SK-N-SH treated with all-trans-retinoic acid at 6 μM for 48 hours (cell line): Measurements from ENCODE around the gene PRR29.

Experiments
- ATAC-seq: fragments of 200-7000 bp; cut with Tn5 transposase; 3 replicates; pipeline ENCODE4 v1.9.1; 2020; ENCODE audit warnings: mild to moderate bottlenecking, moderate library complexity
- BACH2 ChIP-seq: fragments of 250-450 bp; sonication (Bioruptor Pico); IDR thresholded peaks from 2 replicates; pipeline ENCODE4 v1.9.0; 2021; ENCODE audit warnings: mild to moderate bottlenecking, borderline replicate concordance
- CREB5 ChIP-seq: fragments of 250-450 bp; sonication (Bioruptor Pico); IDR thresholded peaks from 2 replicates; pipeline ENCODE4 v1.5.1; 2020; ENCODE audit warnings: low read depth, mild to moderate bottlenecking, moderate library complexity
- GLIS3 ChIP-seq: fragments of 250-450 bp; sonication (Bioruptor Pico); IDR thresholded peaks from 2 replicates; pipeline ENCODE4 v1.5.0; 2020; ENCODE audit warnings: mild to moderate bottlenecking, moderate library complexity
- ISL1 ChIP-seq: fragments of 250-450 bp; sonication (Bioruptor Pico); IDR thresholded peaks from 2 replicates; pipeline ENCODE4 v2.1.2; 2022; ENCODE audit warnings: mild to moderate bottlenecking, moderate library complexity
- PPARA ChIP-seq: fragments of 250-450 bp; sonication (Bioruptor Pico); IDR thresholded peaks from 2 replicates; pipeline ENCODE4 v1.5.0; 2020; ENCODE audit warnings: mild to moderate bottlenecking, borderline replicate concordance
- RARB ChIP-seq: fragments of 250-450 bp; sonication (Bioruptor Pico); IDR thresholded peaks from 2 replicates; pipeline ENCODE4 v1.8.0; 2021; ENCODE audit warnings: mild to moderate bottlenecking, moderate library complexity
- SNAI2 ChIP-seq: fragments of 250-450 bp; sonication (Bioruptor Pico); IDR thresholded peaks from 2 replicates; pipeline ENCODE4 v1.5.0; 2020; ENCODE audit warnings: mild to moderate bottlenecking, moderate library complexity
- TCF4 ChIP-seq: fragments of 250-450 bp; sonication (Bioruptor Pico); IDR thresholded peaks from 2 replicates; pipeline ENCODE4 v1.8.0; 2021; ENCODE audit warnings: mild to moderate bottlenecking, moderate library complexity, borderline replicate concordance
- TOX ChIP-seq: fragments of 250-450 bp; sonication (Bioruptor Pico); IDR thresholded peaks from 2 replicates; pipeline ENCODE4 v1.8.0; 2021; ENCODE audit warnings: mild to moderate bottlenecking, moderate library complexity, borderline replicate concordance
- TSHZ2 ChIP-seq: fragments of 250-450 bp; sonication (Bioruptor Pico); IDR thresholded peaks from 2 replicates; pipeline ENCODE4 v1.5.0; 2020; ENCODE audit warnings: mild to moderate bottlenecking, moderate library complexity
- ZC3H10 ChIP-seq: fragments of 250-450 bp; sonication (Bioruptor Pico); IDR thresholded peaks from 2 replicates; pipeline ENCODE4 v1.5.1; 2021; ENCODE audit warnings: mild to moderate bottlenecking, moderate library complexity
- ZFP3 ChIP-seq: fragments of 250-450 bp; sonication (Bioruptor Pico); IDR thresholded peaks from 2 replicates; pipeline ENCODE4 v1.5.0; 2020; ENCODE audit warnings: mild to moderate bottlenecking, moderate library complexity
- ZFP30 ChIP-seq: fragments of 450-650 bp; formaldehyde crosslinking; IDR thresholded peaks from 2 replicates; pipeline ENCODE4 v1.5.0; 2022; ENCODE audit warnings: mild to moderate bottlenecking, moderate library complexity
- ZNF565 ChIP-seq: fragments of 450-650 bp; formaldehyde crosslinking; conservative IDR thresholded peaks from 2 replicates; pipeline ENCODE4 v1.5.0; 2020; ENCODE audit warnings: low read depth, mild to moderate bottlenecking, moderate library complexity
- ZNF70 ChIP-seq: fragments of 450-650 bp; formaldehyde crosslinking; IDR thresholded peaks from 2 replicates; pipeline ENCODE4 v1.5.0; 2020; ENCODE audit warnings: mild to moderate bottlenecking, moderate library complexity
- TF ChIP-seq, protein P1 (sequence below): fragments of 250-450 bp; sonication (Bioruptor Pico); IDR thresholded peaks from 2 replicates; pipeline ENCODE4 v1.5.1; 2021; ENCODE audit warnings: mild to moderate bottlenecking, moderate library complexity

Gene PRR29

DNA sequence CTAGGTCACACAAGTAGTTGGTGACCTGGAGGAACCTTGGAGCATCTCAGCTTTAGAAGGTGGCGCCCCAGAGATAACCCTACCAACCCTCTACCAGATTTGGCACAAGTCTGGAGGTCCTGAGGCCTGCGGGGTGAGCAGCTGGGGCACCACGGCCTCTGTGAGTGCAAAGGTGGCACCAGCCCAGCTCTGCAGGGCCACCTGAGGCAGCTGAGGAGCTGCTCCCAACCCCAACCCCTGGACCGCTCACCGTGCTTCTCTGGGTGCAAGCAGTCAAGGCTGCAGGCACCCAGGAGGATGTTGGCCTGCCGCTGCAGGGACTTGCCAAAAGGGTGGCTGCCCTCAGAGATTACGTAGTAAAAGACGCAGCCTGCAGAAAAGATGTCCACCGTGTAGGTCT, 50.7 kb downstream of the PRR29 start (continued):
- TF ChIP-seq ZNF565 (CRISPR knock-in tag) (no peak), TCF4 (CRISPR knock-in tag) (no peak), TOX (CRISPR knock-in tag) (no peak)
- TF ChIP-seq, all 23 proteins: peak for 0

DNA sequence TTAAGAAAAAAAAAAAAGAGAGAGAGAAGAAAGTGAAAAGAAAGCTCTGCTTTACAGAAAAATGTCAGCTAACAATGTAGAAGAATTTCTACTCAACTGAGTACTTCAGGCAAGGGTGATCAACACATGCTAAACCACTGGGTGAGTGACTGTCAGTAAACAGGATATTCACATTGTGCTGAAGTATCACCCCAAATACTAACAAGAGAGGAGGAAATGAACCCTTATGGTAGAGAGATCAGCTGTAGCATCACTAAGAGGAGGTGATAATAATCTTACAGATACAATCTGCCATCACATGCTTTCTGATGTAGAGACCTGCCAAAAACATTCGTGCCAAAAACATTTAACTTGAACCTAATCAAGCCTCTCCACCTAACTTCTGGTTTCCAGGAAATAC, 53.0 kb downstream of the PRR29 start:
- TF ChIP-seq PPARA (CRISPR knock-in tag): no peak
- TF ChIP-seq GLIS3 (CRISPR knock-in tag): no peak
- TF ChIP-seq, protein P1, sequence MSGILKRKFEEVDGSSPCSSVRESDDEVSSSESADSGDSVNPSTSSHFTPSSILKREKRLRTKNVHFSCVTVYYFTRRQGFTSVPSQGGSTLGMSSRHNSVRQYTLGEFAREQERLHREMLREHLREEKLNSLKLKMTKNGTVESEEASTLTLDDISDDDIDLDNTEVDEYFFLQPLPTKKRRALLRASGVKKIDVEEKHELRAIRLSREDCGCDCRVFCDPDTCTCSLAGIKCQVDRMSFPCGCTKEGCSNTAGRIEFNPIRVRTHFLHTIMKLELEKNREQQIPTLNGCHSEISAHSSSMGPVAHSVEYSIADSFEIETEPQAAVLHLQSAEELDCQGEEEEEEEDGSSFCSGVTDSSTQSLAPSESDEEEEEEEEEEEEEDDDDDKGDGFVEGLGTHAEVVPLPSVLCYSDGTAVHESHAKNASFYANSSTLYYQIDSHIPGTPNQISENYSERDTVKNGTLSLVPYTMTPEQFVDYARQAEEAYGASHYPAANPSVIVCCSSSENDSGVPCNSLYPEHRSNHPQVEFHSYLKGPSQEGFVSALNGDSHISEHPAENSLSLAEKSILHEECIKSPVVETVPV (CRISPR knock-in tag): no peak
- TF ChIP-seq ZFP3 (CRISPR knock-in tag): no peak
- TF ChIP-seq RARB (CRISPR knock-in tag): no peak
- TF ChIP-seq CREB5 (CRISPR knock-in tag): no peak
- TF ChIP-seq, all 23 proteins: peak for 0
- ATAC-seq: no peak

GRCh38 chr17:64053101-64053500, 55.0 kb downstream of the PRR29 start:
- no peak for TF ChIP-seq ZNF70 (CRISPR knock-in tag)
- TF ChIP-seq ISL1 (CRISPR knock-in tag): no peak
- TF ChIP-seq SNAI2 (CRISPR knock-in tag): no peak
- TF ChIP-seq TSHZ2 (CRISPR knock-in tag): no peak
- no peak for TF ChIP-seq RARB (CRISPR knock-in tag)
- TF ChIP-seq ZFP30: no peak
- no peak for TF ChIP-seq PPARA (CRISPR knock-in tag)
- TF ChIP-seq ZC3H10 (CRISPR knock-in tag): no peak
- no peak for TF ChIP-seq CREB5 (CRISPR knock-in tag)
- TF ChIP-seq BACH2 (CRISPR knock-in tag): no peak
- TF ChIP-seq, protein P1 (CRISPR knock-in tag): no peak
- no peak for TF ChIP-seq TOX (CRISPR knock-in tag)
- no peak for TF ChIP-seq TCF4 (CRISPR knock-in tag)
- TF ChIP-seq, all 23 proteins: peak for 0
- no peak for ATAC-seq
